ENCODE data around the gene VWCE. TPM values are rescaled to one million over a fixed set of nuclear protein-coding genes. Genes with fewer than 3 reads are reported as not detected.
A peak's percentile ranks its signal among the peaks of the same experiment; 100 is the strongest.

Gene VWCE
- total RNA-seq, 2 experiments from 2014 or later, result 0.79 to 5.5 TPM

GRCh38 chr11:61281581-61282250 lies 13.4 kb downstream of the VWCE start:
- no peak for TF ChIP-seq EZH2phosphoT487 (IDR thresholded peaks at IDR 0.05; ENCODE audit: borderline replicate concordance, low read depth, low read length)
- TF ChIP-seq CTCF (conservative IDR thresholded peaks at IDR 0.05; ENCODE audit: low read length), result no peak
- H4K20me1 ChIP-seq (ENCODE audit: insufficient read depth, low read length), result no peaks in the 10 kb centered on the region
- H2AFZ ChIP-seq (ENCODE audit: low read length), result no peak overlapping the region
- intact Hi-C loops (cut with micrococcal nuclease; ENCODE audit: unreplicated experiment), result no loop called here
- BruUV-seq (replicated peaks), result no TSS peak
- H3K27ac ChIP-seq (ENCODE audit: low read depth, low read length, poor library complexity, severe bottlenecking), result no peak overlapping the region
- H3K4me1 ChIP-seq (ENCODE audit: insufficient read depth, low read length, poor library complexity, severe bottlenecking), result no peaks in the 10 kb centered on the region
- no peak overlapping the region for H3K4me2 ChIP-seq (ENCODE audit: low read length)
- no peaks in the 10 kb centered on the region for H3K79me2 ChIP-seq (ENCODE audit: insufficient read depth, low read depth, low read length)
- H3K36me3 ChIP-seq (ENCODE audit: insufficient read depth, low read length), result no peaks in the 10 kb centered on the region
- DNase-seq (ENCODE audit: low spot score), result peak; percentile 39
- CTCF ChIA-PET (ENCODE audit: unreplicated experiment), result interaction anchor here (0.5 to 0.6 kb wide), 2 partner anchors 45 to 281 kb away, joined by 4 to 17 read pairs; no protein-coding TSS in a partner anchor
- POLR2A ChIA-PET, result no interaction called here
- H3K9me3 ChIP-seq (ENCODE audit: low read length), result no peaks in the 10 kb centered on the region
- no peak overlapping the region for H3K4me3 ChIP-seq (ENCODE audit: low read depth, low read length, poor library complexity, severe bottlenecking)
- no peaks in the 10 kb centered on the region for H3K9me2 ChIP-seq (ENCODE audit: insufficient read depth, low read length)

- intact Hi-C loops (cut with micrococcal nuclease; ENCODE audit: unreplicated experiment), result no loop called here
- H3K9me2 ChIP-seq (ENCODE audit: insufficient read depth, low read length), result no peaks in the 10 kb centered on the region
- DNase-seq (ENCODE audit: low spot score), result no peak
- H3K4me3 ChIP-seq (ENCODE audit: low read depth, low read length, poor library complexity, severe bottlenecking), result no peak overlapping the region
- H3K27ac ChIP-seq (ENCODE audit: low read depth, low read length, poor library complexity, severe bottlenecking), result no peak overlapping the region
- no peak for TF ChIP-seq CTCF (conservative IDR thresholded peaks at IDR 0.05; ENCODE audit: low read length)
- no peak for TF ChIP-seq EZH2phosphoT487 (IDR thresholded peaks at IDR 0.05; ENCODE audit: borderline replicate concordance, low read depth, low read length)
- no TSS peak for BruUV-seq (replicated peaks)
- H3K4me1 ChIP-seq (ENCODE audit: insufficient read depth, low read length, poor library complexity, severe bottlenecking), result no peaks in the 10 kb centered on the region
- ChIA-PET CTCF (ENCODE audit: unreplicated experiment) (interaction anchor here (0.5 to 0.6 kb wide), 2 partner anchors 45 to 280 kb away, joined by 4 to 17 read pairs; no protein-coding TSS in a partner anchor), POLR2A (no interaction called here)
- H3K79me2 ChIP-seq (ENCODE audit: insufficient read depth, low read depth, low read length), result no peaks in the 10 kb centered on the region
- H3K9me3 ChIP-seq (ENCODE audit: low read length), result no peaks in the 10 kb centered on the region
- no peaks in the 10 kb centered on the region for H3K36me3 ChIP-seq (ENCODE audit: insufficient read depth, low read length)
- H3K4me2 ChIP-seq (ENCODE audit: low read length), result no peak overlapping the region
- H4K20me1 ChIP-seq (ENCODE audit: insufficient read depth, low read length), result no peaks in the 10 kb centered on the region
- H2AFZ ChIP-seq (ENCODE audit: low read length), result no peak overlapping the region
Measured at GRCh38 chr11:61280883-61281580, 14.1 kb downstream of the VWCE start.

All from OCI-LY7 (cell line).